HepG2 (cell line): Measurements from ENCODE around the gene FAM200B. TPM values are rescaled to one million over a fixed set of nuclear protein-coding genes. Genes with fewer than 3 reads are reported as not detected.

ENCODE experiments used
- DNMT3B ChIP-seq: conservative IDR thresholded peaks from 2 replicates; pipeline ENCODE4 v1.6.1; 2016; ENCODE audit warnings: missing biosample characterization, control low read depth
- ELF3 ChIP-seq: IDR thresholded peaks from 2 replicates; pipeline ENCODE4 v1.6.1; 2016; ENCODE audit warnings: missing genetic modification reagents, missing compliant biosample characterization
- GABPA ChIP-seq, 2 experiments: IDR thresholded peaks; 2 replicates each; pipeline ENCODE4 v1.6.1; 2011 to 2016; ENCODE audit warnings: low read depth in 2 of 2, low read length in 1 of 2, missing biosample characterization in 1 of 2, missing genetic modification characterization in 1 of 2
- MBNL3 ChIP-seq: fragments of 250-450 bp; sonication (Bioruptor Pico); conservative IDR thresholded peaks from 2 replicates; pipeline ENCODE4 v1.8.0; 2022; ENCODE audit warnings: mild to moderate bottlenecking, inconsistent platforms
- MIXL1 ChIP-seq: IDR thresholded peaks from 2 replicates; pipeline ENCODE4 v1.6.1; 2016
- RXRA ChIP-seq: sonication (generic); formaldehyde crosslinking; IDR thresholded peaks from 2 replicates; pipeline ENCODE4 v1.5.1; 2020; ENCODE audit warnings: missing genetic modification reagents
- SRF ChIP-seq: IDR thresholded peaks from 2 replicates; pipeline ENCODE4 v1.6.1; 2011; ENCODE audit warnings: mild to moderate bottlenecking, low read depth, low read length, moderate library complexity
- ZNF12 ChIP-seq: sonication (generic); formaldehyde crosslinking; IDR thresholded peaks from 2 replicates; pipeline ENCODE4 v1.5.0; 2020; ENCODE audit warnings: missing genetic modification reagents
- ZNF264 ChIP-seq: sonication (generic); formaldehyde crosslinking; IDR thresholded peaks from 2 replicates; pipeline ENCODE4 v1.4.0; 2020; ENCODE audit warnings: missing genetic modification reagents
- polyA plus RNA-seq, 8 experiments: library from polyadenylated mRNA; depleted of rRNA in 3 of 8; stranded (reverse) in 7 of 8; unstranded in 1 of 8; fragments of >200 nt; fragmentation: Illumina TruSeq in 4 of 8; extraction: Trizol in 4 of 8; gene quantifications; 2 replicates each; pipeline versions ENCODE4 v1.2.1 to v1.2.3, GENCODE V29; 2011 to 2016; ENCODE audit warnings: low read depth in 4 of 8, missing spikeins in 1 of 8, mixed read lengths in 1 of 8; ENCODE audit not compliant: insufficient read depth in 1 of 8
- total RNA-seq, 5 experiments: library from RNA; depleted of rRNA; stranded (reverse); fragments of >200 nt; fragmentation: Illumina TruSeq; extraction: Trizol; gene quantifications; 2 replicates each; pipeline ENCODE4 v1.2.3, GENCODE V29; 2016; ENCODE audit warnings: low read depth in 1 of 5
- TF ChIP-seq, protein P1 (sequence below): sonication (generic); formaldehyde crosslinking; IDR thresholded peaks from 2 replicates; pipeline ENCODE4 v1.5.1; 2020; ENCODE audit warnings: mild to moderate bottlenecking, missing genetic modification reagents, borderline replicate concordance
- TF ChIP-seq, protein P2 (sequence below): IDR thresholded peaks from 2 replicates; pipeline ENCODE4 v1.6.1; 2016
- TF ChIP-seq, protein P3 (sequence below): IDR thresholded peaks from 2 replicates; pipeline ENCODE4 v1.6.1; 2016; ENCODE audit warnings: mild to moderate bottlenecking, missing biosample characterization, missing genetic modification reagents
- TF ChIP-seq, protein P4 (sequence below), 2 experiments: IDR thresholded peaks; 2 replicates each; pipeline ENCODE4 v1.6.1; 2011 to 2012; ENCODE audit warnings: low read length in 2 of 2, borderline replicate concordance in 1 of 2, low read depth in 1 of 2, mild to moderate bottlenecking in 1 of 2, moderate library complexity in 1 of 2
- TF ChIP-seq, protein P5 (sequence below): sonication (generic); formaldehyde crosslinking; IDR thresholded peaks from 2 replicates; pipeline ENCODE4 v1.4.0; 2020; ENCODE audit warnings: missing genetic modification reagents, mild to moderate bottlenecking, borderline replicate concordance

The FAM200B gene
- total and polyA plus RNA-seq, 2 of the 13 experiments (the other 11 are each of a cell fraction or from before 2014, with no cell fraction given) = 25.6 to 41.8 TPM

DNA sequence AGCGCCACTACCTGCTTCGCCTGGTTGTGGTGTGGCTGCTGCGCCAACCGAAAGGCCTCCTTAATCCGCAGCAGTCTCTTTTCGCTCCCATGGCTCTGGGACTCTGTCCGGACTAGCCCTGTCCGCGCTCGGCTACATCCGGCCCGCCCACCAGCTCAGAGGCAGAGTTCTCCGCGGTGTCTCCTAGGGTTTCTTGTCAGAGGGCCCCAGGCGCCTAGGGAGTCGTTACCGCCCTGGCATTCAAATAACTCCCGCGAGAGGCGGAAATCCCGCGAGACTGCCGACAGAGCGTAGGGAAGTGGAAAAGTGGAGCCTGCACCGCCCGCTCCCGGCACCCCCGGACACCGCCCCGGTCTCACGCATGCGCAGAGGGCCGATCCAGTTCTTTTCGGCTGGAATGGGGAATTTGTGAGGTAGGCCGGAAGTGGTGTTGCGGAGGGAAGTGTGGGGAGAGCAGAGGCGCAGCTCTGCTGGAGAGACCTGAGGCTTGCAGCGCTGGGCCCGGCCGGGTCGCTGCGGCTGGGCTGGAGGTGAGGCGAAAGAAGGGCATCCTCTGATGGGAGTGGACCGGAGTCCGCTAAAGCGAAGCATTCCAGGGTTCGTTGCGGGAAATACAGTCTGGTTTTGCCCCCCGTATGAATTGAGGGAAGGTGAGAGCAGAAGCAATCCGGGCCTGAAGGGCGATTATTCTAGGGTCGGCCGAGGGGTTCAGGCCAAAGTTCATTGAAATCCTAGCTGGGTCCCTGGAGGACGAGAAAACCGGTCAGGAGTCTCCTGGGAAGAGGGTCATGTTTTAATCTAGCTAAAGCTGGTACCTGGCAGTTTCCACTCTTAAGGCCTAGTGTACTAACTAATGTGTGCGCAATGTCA is at the start of gene FAM200B (continued):
- TF ChIP-seq, protein P1, sequence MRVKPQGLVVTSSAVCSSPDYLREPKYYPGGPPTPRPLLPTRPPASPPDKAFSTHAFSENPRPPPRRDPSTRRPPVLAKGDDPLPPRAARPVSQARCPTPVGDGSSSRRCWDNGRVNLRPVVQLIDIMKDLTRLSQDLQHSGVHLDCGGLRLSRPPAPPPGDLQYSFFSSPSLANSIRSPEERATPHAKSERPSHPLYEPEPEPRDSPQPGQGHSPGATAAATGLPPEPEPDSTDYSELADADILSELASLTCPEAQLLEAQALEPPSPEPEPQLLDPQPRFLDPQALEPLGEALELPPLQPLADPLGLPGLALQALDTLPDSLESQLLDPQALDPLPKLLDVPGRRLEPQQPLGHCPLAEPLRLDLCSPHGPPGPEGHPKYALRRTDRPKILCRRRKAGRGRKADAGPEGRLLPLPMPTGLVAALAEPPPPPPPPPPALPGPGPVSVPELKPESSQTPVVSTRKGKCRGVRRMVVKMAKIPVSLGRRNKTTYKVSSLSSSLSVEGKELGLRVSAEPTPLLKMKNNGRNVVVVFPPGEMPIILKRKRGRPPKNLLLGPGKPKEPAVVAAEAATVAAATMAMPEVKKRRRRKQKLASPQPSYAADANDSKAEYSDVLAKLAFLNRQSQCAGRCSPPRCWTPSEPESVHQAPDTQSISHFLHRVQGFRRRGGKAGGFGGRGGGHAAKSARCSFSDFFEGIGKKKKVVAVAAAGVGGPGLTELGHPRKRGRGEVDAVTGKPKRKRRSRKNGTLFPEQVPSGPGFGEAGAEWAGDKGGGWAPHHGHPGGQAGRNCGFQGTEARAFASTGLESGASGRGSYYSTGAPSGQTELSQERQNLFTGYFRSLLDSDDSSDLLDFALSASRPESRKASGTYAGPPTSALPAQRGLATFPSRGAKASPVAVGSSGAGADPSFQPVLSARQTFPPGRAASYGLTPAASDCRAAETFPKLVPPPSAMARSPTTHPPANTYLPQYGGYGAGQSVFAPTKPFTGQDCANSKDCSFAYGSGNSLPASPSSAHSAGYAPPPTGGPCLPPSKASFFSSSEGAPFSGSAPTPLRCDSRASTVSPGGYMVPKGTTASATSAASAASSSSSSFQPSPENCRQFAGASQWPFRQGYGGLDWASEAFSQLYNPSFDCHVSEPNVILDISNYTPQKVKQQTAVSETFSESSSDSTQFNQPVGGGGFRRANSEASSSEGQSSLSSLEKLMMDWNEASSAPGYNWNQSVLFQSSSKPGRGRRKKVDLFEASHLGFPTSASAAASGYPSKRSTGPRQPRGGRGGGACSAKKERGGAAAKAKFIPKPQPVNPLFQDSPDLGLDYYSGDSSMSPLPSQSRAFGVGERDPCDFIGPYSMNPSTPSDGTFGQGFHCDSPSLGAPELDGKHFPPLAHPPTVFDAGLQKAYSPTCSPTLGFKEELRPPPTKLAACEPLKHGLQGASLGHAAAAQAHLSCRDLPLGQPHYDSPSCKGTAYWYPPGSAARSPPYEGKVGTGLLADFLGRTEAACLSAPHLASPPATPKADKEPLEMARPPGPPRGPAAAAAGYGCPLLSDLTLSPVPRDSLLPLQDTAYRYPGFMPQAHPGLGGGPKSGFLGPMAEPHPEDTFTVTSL (CRISPR knock-in tag) = 0 out of 2 replicates have a peak, but pooled peaks have one; percentile 14
- TF ChIP-seq, protein P2, sequence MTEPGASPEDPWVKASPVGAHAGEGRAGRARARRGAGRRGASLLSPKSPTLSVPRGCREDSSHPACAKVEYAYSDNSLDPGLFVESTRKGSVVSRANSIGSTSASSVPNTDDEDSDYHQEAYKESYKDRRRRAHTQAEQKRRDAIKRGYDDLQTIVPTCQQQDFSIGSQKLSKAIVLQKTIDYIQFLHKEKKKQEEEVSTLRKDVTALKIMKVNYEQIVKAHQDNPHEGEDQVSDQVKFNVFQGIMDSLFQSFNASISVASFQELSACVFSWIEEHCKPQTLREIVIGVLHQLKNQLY (CRISPR knock-in tag) = no peak
- TF ChIP-seq ZNF12 (CRISPR knock-in tag) = no peak; the same call in 1 of the 2 replicates
- TF ChIP-seq SRF = no peak
- 0 out of 2 replicates have a peak, but pooled peaks have one; percentile 30 for TF ChIP-seq DNMT3B (CRISPR knock-in tag)
- 0 out of 2 replicates have a peak, but pooled peaks have one; percentile 79 for TF ChIP-seq ZNF264 (CRISPR knock-in tag)
- TF ChIP-seq MIXL1 (CRISPR knock-in tag) = peak; percentile 22; the same call in 1 of the 2 replicates
- TF ChIP-seq MBNL3 = no peak
- TF ChIP-seq, protein P3, sequence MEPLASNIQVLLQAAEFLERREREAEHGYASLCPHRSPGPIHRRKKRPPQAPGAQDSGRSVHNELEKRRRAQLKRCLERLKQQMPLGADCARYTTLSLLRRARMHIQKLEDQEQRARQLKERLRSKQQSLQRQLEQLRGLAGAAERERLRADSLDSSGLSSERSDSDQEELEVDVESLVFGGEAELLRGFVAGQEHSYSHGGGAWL (CRISPR knock-in tag) = peak; percentile 71; the same call in 1 of the 2 replicates
- TF ChIP-seq, protein P4, sequence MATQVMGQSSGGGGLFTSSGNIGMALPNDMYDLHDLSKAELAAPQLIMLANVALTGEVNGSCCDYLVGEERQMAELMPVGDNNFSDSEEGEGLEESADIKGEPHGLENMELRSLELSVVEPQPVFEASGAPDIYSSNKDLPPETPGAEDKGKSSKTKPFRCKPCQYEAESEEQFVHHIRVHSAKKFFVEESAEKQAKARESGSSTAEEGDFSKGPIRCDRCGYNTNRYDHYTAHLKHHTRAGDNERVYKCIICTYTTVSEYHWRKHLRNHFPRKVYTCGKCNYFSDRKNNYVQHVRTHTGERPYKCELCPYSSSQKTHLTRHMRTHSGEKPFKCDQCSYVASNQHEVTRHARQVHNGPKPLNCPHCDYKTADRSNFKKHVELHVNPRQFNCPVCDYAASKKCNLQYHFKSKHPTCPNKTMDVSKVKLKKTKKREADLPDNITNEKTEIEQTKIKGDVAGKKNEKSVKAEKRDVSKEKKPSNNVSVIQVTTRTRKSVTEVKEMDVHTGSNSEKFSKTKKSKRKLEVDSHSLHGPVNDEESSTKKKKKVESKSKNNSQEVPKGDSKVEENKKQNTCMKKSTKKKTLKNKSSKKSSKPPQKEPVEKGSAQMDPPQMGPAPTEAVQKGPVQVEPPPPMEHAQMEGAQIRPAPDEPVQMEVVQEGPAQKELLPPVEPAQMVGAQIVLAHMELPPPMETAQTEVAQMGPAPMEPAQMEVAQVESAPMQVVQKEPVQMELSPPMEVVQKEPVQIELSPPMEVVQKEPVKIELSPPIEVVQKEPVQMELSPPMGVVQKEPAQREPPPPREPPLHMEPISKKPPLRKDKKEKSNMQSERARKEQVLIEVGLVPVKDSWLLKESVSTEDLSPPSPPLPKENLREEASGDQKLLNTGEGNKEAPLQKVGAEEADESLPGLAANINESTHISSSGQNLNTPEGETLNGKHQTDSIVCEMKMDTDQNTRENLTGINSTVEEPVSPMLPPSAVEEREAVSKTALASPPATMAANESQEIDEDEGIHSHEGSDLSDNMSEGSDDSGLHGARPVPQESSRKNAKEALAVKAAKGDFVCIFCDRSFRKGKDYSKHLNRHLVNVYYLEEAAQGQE (IDR thresholded peaks at IDR 0.05; ENCODE audit: borderline replicate concordance in 1 of 2, low read depth in 1 of 2, low read length in 2 of 2) = peak in 1 of 2 experiments; percentile 69; a peak in 2 of 4 replicates
- TF ChIP-seq ELF3 (CRISPR knock-in tag) = peak; percentile 84
- TF ChIP-seq RXRA (CRISPR knock-in tag) = peak; percentile 76
- TF ChIP-seq, protein P5, sequence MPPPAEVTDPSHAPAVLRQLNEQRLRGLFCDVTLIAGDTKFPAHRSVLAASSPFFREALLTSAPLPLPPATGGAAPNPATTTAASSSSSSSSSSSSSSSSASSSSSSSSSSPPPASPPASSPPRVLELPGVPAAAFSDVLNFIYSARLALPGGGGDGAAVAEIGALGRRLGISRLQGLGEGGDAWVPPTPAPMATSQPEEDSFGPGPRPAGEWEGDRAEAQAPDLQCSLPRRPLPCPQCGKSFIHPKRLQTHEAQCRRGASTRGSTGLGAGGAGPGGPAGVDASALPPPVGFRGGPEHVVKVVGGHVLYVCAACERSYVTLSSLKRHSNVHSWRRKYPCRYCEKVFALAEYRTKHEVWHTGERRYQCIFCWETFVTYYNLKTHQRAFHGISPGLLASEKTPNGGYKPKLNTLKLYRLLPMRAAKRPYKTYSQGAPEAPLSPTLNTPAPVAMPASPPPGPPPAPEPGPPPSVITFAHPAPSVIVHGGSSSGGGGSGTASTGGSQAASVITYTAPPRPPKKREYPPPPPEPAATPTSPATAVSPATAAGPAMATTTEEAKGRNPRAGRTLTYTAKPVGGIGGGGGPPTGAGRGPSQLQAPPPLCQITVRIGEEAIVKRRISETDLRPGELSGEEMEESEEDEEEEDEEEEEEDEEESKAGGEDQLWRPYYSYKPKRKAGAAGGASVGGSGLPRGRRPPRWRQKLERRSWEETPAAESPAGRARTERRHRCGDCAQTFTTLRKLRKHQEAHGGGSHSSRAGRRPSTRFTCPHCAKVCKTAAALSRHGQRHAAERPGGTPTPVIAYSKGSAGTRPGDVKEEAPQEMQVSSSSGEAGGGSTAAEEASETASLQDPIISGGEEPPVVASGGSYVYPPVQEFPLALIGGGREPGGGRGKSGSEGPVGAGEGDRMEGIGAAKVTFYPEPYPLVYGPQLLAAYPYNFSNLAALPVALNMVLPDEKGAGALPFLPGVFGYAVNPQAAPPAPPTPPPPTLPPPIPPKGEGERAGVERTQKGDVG (CRISPR knock-in tag) = no peak
- TF ChIP-seq GABPA (IDR thresholded peaks at IDR 0.05; ENCODE audit: low read depth, low read length) = peak; percentile 66
- peak; percentile 91 for TF ChIP-seq GABPA (CRISPR knock-in tag; IDR thresholded peaks at IDR 0.05; ENCODE audit: low read depth)
